T-helper 1 cell treated with Interleukin-12 subunit alpha and Interleukin-12 subunit beta and Interleukin-4 antibody, amounts not matched to agents 30 μg/mL and 1 μg/mL, for 36 hours (primary cell): ENCODE results near the gene ARSI.
"Not testable (repeated sequence)": the region's sequence is repeated elsewhere in the genome, so short reads cannot be mapped to it uniquely, and the experiment has no call there.

ENCODE experiments used
- H3K27ac Mint-ChIP-seq: one replicate; pipeline ENCODE4 v1.8.0; 2021; ENCODE audit warnings: mild to moderate bottlenecking, mixed read lengths
- H3K27me3 Mint-ChIP-seq: one replicate; pipeline ENCODE4 v1.8.0; 2021; ENCODE audit warnings: low read depth, mixed read lengths
- H3K36me3 Mint-ChIP-seq: one replicate; pipeline ENCODE4 v1.8.0; 2021; ENCODE audit warnings: low read depth, mixed read lengths
- H3K4me1 Mint-ChIP-seq: one replicate; pipeline ENCODE4 v1.8.0; 2021; ENCODE audit warnings: low read depth, mixed read lengths
- H3K4me3 Mint-ChIP-seq: one replicate; pipeline ENCODE4 v1.8.0; 2021; ENCODE audit warnings: mild to moderate bottlenecking, moderate library complexity, mixed read lengths
- H3K9me3 Mint-ChIP-seq: one replicate; pipeline ENCODE4 v1.8.0; 2021; ENCODE audit warnings: mixed read lengths

Gene ARSI

GRCh38 chr5:150248946-150249345 lies 53.8 kb downstream of the ARSI start:
- Mint-ChIP-seq H3K36me3 (no peaks in the 10 kb centered on the region), H3K4me1 (no peaks in the 10 kb centered on the region), H3K27ac (no peak overlapping the region), H3K9me3 (no peaks in the 10 kb centered on the region), H3K27me3 (no peaks in the 10 kb centered on the region), H3K4me3 (no peak overlapping the region)

- not testable (repeated sequence) for H3K27ac Mint-ChIP-seq, H3K4me1 Mint-ChIP-seq, H3K27me3 Mint-ChIP-seq, H3K36me3 Mint-ChIP-seq, H3K9me3 Mint-ChIP-seq, H3K4me3 Mint-ChIP-seq
Measured at GRCh38 chr5:150248493-150248892, 54.2 kb downstream of the ARSI start.

GRCh38 chr5:150247726-150248125 lies 55.0 kb downstream of the ARSI start:
- no peaks in the 10 kb centered on the region for H3K4me1 Mint-ChIP-seq
- H3K36me3 Mint-ChIP-seq = no peaks in the 10 kb centered on the region
- no peaks in the 10 kb centered on the region for H3K9me3 Mint-ChIP-seq
- H3K27me3 Mint-ChIP-seq = no peaks in the 10 kb centered on the region
- H3K27ac Mint-ChIP-seq = no peak overlapping the region
- no peak overlapping the region for H3K4me3 Mint-ChIP-seq

GRCh38 chr5:150246835-150247234 lies 55.9 kb downstream of the ARSI start:
- no peaks in the 10 kb centered on the region for H3K9me3 Mint-ChIP-seq
- H3K4me3 Mint-ChIP-seq = no peak overlapping the region
- no peaks in the 10 kb centered on the region for H3K36me3 Mint-ChIP-seq
- H3K27me3 Mint-ChIP-seq = no peaks in the 10 kb centered on the region
- H3K27ac Mint-ChIP-seq = no peak overlapping the region
- H3K4me1 Mint-ChIP-seq = no peaks in the 10 kb centered on the region

GRCh38 chr5:150246429-150246828 lies 56.3 kb downstream of the ARSI start:
- Mint-ChIP-seq H3K4me3 (no peak overlapping the region), H3K9me3 (no peaks in the 10 kb centered on the region), H3K4me1 (no peaks in the 10 kb centered on the region), H3K27me3 (no peaks in the 10 kb centered on the region), H3K27ac (no peak overlapping the region), H3K36me3 (no peaks in the 10 kb centered on the region)
